LNCaP clone FGC (cell line): Measurements from ENCODE around the gene ERP27.

ENCODE experiments used
- DNase-seq: peaks from one replicate; pipeline ENCODE4 v3.0.0-alpha.2; 2011; ENCODE audit warnings: low read depth
- H3K4me3 ChIP-seq: 2 replicates; pipeline ENCODE4 v1.5.1; 2011; ENCODE audit warnings: mild to moderate bottlenecking, low read depth, low read length, control low read depth
- CTCF ChIP-seq: IDR thresholded peaks from 2 replicates; pipeline ENCODE4 v1.5.1; 2012; ENCODE audit warnings: mild to moderate bottlenecking; ENCODE audit not compliant: control insufficient read depth, insufficient read depth; ENCODE audit errors: extremely low read depth

The ERP27 gene

DNA sequence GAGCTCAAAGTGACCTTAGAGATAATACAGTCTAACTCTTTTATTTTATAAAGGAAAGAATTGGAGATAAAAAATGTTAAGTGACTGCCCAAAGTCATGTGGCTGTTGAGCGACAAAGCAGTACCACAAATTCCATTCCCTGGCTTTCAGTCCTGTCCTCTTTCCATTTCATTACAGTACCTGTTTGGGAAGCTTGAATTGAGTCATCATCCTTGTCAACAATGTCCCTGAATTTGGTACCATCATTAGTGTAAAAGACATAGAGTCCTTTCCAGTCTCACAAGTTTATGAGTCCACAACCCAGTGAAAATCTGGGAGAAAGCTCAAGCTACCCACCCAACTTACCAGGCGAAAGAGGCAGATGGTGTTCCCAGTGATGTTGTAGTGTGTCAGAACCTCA is 3.8 kb downstream of the ERP27 start:
- no peak for DNase-seq
- no peak overlapping the region for H3K4me3 ChIP-seq

DNA sequence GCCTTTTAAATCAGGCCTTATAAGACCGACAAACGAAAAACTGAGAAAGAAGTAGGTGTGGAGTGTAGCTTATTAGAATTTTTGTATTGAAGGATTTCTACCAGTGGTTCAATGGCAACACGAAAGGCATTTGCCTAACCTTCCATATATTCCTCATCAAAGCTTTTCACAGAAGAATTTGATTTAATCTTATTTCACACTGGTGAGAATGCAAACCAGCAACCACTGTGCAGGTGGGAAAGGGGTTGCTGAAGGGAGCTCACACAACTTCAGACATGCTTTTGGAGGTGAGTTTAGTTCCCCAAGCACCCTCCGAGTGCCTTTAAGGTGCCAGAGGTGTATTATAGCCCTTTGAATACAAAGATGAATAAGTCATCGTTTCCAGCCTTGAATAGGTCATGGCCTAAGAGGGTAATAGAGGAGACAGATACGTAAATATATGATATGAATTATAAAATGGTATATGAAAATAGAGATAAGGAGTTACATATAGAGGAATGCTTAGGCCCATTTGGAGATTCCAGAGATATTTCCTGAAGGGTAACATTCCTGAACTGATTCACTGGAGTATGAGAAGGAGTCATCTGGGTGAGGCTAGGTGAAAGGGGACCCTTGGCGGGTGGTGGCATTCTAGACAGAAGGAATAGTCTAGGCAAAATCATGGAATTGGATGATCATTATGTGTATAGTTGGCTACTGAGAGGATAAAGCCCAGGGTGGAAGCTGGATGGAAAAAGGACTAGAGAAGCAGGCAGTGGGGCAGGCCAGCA is 6.4 kb downstream of the ERP27 start:
- H3K4me3 ChIP-seq, result no peak overlapping the region
- DNase-seq, result no peak
- no peak for TF ChIP-seq CTCF

More for the DNA sequence above, 3.8 kb downstream of the ERP27 start:
- TF ChIP-seq CTCF, result no peak

DNA sequence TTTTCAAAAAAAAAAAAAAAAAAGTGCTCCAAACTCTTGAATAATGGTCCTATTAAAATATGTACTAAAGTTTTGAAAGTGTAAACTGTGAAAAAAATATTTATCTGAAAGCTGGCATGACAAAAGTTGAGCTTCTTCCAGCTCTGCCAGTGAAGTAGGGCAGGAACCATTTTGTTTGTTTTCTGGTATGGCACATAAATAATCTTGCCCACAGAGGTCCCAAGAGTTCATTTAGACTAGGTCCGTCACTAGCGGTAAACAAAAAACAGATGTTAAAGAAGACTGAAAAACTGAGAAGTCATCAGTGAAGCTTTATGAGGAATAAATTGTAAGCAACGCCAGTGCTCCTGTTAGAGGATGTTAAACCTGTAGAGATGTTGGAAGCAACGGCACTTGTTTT is 7.0 kb downstream of the ERP27 start:
- no peak for TF ChIP-seq CTCF
- DNase-seq, result no peak
- no peak overlapping the region for H3K4me3 ChIP-seq

GRCh38 chr12:14930299-14930698 is 8.0 kb downstream of the ERP27 start:
- no peak overlapping the region for H3K4me3 ChIP-seq
- TF ChIP-seq CTCF, result no peak
- no peak for DNase-seq

- H3K4me3 ChIP-seq, result no peak overlapping the region; the same call in 1 of the 2 replicates
- DNase-seq, result peak; percentile 83
- TF ChIP-seq CTCF, result no peak
These were observed 9.4 kb downstream of the ERP27 start for GRCh38 chr12:14928931-14929330.

DNA sequence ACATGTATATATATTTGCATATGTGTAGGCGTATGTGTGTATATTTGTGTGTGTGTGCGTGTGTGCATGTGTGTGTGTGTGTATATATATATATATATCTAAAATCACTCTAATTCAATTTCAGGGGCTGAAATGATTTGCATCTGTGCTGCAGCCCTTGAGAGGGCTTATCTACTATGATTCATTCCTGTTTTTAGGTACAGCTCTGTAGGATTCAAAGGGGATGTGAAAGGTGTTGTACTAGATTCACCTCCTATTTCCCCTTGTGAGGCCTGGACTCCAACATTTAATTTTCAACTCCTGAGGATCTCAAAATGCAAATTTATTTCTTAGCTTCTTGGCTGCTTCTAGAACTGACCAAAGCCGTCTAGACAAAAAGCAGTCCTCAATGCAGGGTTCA is 11.1 kb downstream of the ERP27 start:
- no peak for DNase-seq
- no peak for TF ChIP-seq CTCF
- no peak overlapping the region for H3K4me3 ChIP-seq

DNA sequence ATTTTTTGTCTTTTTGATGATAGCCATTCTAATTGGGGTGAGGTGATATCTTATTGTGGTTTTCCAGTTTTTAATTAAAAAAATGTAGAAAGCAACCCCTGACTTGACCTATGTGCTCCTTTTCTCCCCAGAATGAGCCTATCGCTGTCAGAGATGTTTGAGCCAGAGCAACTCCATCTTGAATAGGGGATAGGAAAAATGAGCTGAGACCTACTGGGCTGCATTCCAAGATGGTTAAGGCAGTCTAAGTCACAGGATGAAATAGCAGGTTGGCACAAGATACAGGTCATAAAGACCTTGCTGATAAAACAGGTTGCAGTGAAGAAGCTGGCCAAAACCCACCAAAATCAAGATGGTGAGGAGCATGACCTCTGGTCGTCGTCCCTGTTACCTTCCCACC is 13.8 kb downstream of the ERP27 start:
- no peak for DNase-seq
- no peak overlapping the region for H3K4me3 ChIP-seq
- TF ChIP-seq CTCF, result no peak
